ENCODE data around the gene GJD4. TPM values are rescaled to one million over a fixed set of nuclear protein-coding genes. Genes with fewer than 3 reads are reported as not detected.

GJD4 gene
- total RNA-seq, 1 experiment from 2014 or later: not detected

DNA sequence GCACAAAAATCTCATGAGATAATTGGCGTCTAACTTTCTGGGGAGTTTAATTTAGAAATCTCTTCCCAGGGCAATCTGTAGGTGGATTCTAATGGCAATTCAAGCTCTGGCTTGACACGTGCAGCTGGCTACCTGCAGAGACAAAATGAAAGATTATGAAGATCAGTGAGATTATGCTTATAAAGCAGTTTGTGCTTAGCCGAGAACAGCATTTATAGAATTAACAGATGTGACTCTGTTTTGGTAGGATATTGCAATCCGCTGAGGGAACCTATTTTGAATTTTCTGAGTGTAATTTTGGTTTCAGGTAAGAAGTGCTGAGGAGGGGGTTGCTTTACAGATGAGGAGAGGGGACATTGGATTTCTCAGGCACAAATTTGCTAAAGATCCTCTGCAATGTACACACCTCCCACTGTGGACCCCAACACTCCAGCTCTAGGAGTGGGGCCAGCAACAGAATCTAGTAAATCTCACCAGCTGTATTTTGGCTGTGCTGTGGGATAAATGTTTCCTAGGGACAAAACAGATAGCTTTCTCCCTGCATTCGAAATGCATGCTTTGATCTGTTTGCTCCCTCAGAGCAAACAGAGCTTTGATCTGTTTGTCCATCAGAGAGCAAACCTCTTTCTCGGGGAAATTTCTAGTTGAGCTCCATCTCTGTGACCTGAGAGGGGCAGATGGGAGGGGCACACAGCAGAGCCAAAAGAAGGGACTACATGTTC, 7.4 kb downstream of the GJD4 start:
- ATAC-seq: no peak
- H3K4me3 ChIP-seq (replicated peaks in 1 of 2; ENCODE audit: low read depth in 1 of 2, low read length in 2 of 2): no peak overlapping the region
- H2AFZ ChIP-seq (ENCODE audit: low read depth, low read length, poor library complexity, severe bottlenecking): no peak overlapping the region
- no peak for DNase-seq (ENCODE audit: low read depth, low spot score)
- no peaks in the 10 kb centered on the region for H3K9me2 ChIP-seq (ENCODE audit: insufficient read depth)
- no peaks in the 10 kb centered on the region for H4K20me1 ChIP-seq (ENCODE audit: insufficient read depth)
- peaks cover 38% of the 10 kb centered on the region for H3K27me3 ChIP-seq (ENCODE audit: insufficient read depth, low read length)
- ChIA-PET POLR2A (no interaction called here), RAD21 (ENCODE audit: low non-redundant PET in 1 of 2, low total read pairs in 2 of 2, uncharacterized antibody in 2 of 2, unreplicated experiment in 2 of 2) (no interaction called here), CTCF (interaction anchor here (1.2 to 1.5 kb wide), 2 partner anchors 23 to 618 kb away, joined by 3 to 6 read pairs; no protein-coding TSS in a partner anchor)
- BruUV-seq (replicated peaks): no TSS peak
- no peaks in the 10 kb centered on the region for H3K36me3 ChIP-seq (ENCODE audit: control insufficient read depth in 1 of 2, insufficient read depth in 2 of 2, low read length in 2 of 2)
- no peak overlapping the region for H3K4me2 ChIP-seq (ENCODE audit: low read length)
- intact Hi-C loops (cut with micrococcal nuclease): no loop called here
- TF ChIP-seq CEBPB (IDR thresholded peaks at IDR 0.05; ENCODE audit: low read depth) (no peak), CBX3 (IDR thresholded peaks at IDR 0.05; ENCODE audit: low read depth) (no peak), REST (IDR thresholded peaks at IDR 0.05; ENCODE audit: low read depth) (no peak), FOSL1 (IDR thresholded peaks at IDR 0.05; ENCODE audit: low read depth) (no peak), SIN3A (IDR thresholded peaks at IDR 0.05; ENCODE audit: low read depth) (no peak), YY1 (IDR thresholded peaks at IDR 0.05; ENCODE audit: extremely low read depth, insufficient replicate concordance, low read depth, low read length) (no peak), TCF7L2 (IDR thresholded peaks at IDR 0.05; ENCODE audit: borderline replicate concordance, extremely low read depth, insufficient read depth, insufficient read length) (no peak)
- TF ChIP-seq, protein P1, sequence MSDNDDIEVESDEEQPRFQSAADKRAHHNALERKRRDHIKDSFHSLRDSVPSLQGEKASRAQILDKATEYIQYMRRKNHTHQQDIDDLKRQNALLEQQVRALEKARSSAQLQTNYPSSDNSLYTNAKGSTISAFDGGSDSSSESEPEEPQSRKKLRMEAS (IDR thresholded peaks at IDR 0.05): no peak
- TF ChIP-seq, protein P2, sequence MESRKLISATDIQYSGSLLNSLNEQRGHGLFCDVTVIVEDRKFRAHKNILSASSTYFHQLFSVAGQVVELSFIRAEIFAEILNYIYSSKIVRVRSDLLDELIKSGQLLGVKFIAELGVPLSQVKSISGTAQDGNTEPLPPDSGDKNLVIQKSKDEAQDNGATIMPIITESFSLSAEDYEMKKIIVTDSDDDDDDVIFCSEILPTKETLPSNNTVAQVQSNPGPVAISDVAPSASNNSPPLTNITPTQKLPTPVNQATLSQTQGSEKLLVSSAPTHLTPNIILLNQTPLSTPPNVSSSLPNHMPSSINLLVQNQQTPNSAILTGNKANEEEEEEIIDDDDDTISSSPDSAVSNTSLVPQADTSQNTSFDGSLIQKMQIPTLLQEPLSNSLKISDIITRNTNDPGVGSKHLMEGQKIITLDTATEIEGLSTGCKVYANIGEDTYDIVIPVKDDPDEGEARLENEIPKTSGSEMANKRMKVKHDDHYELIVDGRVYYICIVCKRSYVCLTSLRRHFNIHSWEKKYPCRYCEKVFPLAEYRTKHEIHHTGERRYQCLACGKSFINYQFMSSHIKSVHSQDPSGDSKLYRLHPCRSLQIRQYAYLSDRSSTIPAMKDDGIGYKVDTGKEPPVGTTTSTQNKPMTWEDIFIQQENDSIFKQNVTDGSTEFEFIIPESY (IDR thresholded peaks at IDR 0.05; ENCODE audit: extremely low read depth, insufficient replicate concordance, low read length): no peak
- no peak overlapping the region for H3K27ac ChIP-seq (ENCODE audit: low read depth, low read length)
- no peaks in the 10 kb centered on the region for H3K9me3 ChIP-seq (ENCODE audit: control insufficient read depth in 1 of 2, insufficient read depth in 1 of 2, low read depth in 1 of 2, low read length in 2 of 2)
- H3K79me2 ChIP-seq (ENCODE audit: insufficient read depth, low read length): no peaks in the 10 kb centered on the region
- H3K4me1 ChIP-seq (ENCODE audit: control insufficient read depth in 1 of 2, insufficient read depth in 2 of 2, low read length in 2 of 2): no peaks in the 10 kb centered on the region
- no peak overlapping the region for H3K9ac ChIP-seq (ENCODE audit: low read length)
